22Rv1 (cell line): ENCODE data around the gene CDK6.

Source experiments
- CTCF ChIP-seq: fragments of 450-650 bp; IDR thresholded peaks from 2 replicates; pipeline ENCODE4 v1.5.1; 2017; ENCODE audit warnings: mild to moderate bottlenecking
- ZFX ChIP-seq: fragments of 450-650 bp; IDR thresholded peaks from 2 replicates; pipeline ENCODE4 v1.6.1; 2017; ENCODE audit warnings: antibody characterized with exemption, borderline replicate concordance

GRCh38 chr7:92809397-92809759 is 27.0 kb downstream of the CDK6 start:
- TF ChIP-seq CTCF (no peak), ZFX (no peak)
